ENCODE data around the gene HDAC6.

HDAC6 gene

DNA sequence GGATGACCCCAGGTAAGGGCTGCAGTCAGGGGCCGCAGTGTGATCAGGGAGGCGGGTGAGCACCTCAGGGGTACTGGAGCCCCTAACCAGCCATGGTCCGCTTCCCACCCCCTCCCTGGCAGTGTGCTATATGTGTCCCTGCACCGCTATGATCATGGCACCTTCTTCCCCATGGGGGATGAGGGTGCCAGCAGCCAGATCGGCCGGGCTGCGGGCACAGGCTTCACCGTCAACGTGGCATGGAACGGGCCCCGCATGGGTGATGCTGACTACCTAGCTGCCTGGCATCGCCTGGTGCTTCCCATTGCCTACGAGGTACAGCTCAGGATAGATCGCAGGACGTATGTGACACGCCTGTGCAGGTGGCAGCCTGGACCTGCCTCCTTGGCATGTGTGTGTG, 16.2 kb downstream of the HDAC6 start:
- TF ChIP-seq, protein P1, sequence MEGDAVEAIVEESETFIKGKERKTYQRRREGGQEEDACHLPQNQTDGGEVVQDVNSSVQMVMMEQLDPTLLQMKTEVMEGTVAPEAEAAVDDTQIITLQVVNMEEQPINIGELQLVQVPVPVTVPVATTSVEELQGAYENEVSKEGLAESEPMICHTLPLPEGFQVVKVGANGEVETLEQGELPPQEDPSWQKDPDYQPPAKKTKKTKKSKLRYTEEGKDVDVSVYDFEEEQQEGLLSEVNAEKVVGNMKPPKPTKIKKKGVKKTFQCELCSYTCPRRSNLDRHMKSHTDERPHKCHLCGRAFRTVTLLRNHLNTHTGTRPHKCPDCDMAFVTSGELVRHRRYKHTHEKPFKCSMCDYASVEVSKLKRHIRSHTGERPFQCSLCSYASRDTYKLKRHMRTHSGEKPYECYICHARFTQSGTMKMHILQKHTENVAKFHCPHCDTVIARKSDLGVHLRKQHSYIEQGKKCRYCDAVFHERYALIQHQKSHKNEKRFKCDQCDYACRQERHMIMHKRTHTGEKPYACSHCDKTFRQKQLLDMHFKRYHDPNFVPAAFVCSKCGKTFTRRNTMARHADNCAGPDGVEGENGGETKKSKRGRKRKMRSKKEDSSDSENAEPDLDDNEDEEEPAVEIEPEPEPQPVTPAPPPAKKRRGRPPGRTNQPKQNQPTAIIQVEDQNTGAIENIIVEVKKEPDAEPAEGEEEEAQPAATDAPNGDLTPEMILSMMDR (IDR thresholded peaks at IDR 0.05): no peak

DNA sequence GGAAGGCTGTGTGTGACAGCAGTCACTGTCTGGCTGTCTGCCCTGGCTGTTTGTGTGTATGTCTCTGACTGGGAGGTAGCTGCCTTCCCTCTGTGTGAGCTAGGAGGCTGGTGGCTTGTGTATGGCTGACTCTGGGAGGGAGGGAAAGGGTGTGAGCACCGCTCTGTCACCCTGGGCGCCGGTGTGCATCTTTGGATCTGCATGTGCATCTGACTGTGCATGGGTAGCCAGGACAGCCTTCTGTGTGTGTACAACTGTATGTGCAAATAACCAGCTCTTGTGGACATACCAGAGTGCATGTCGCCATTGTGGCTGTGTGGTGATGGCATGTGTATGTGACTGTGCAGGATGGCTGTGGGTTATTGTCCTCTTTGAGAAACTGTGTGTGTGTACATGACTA, 17.0 kb downstream of the HDAC6 start:
- TF ChIP-seq, protein P1 (IDR thresholded peaks at IDR 0.05): no peak

DNA sequence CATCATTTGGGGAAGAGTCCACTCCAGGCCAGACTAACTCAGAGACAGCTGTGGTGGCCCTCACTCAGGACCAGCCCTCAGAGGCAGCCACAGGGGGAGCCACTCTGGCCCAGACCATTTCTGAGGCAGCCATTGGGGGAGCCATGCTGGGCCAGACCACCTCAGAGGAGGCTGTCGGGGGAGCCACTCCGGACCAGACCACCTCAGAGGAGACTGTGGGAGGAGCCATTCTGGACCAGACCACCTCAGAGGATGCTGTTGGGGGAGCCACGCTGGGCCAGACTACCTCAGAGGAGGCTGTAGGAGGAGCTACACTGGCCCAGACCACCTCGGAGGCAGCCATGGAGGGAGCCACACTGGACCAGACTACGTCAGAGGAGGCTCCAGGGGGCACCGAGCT, 21.2 kb downstream of the HDAC6 start:
- TF ChIP-seq, protein P1 (IDR thresholded peaks at IDR 0.05): no peak

DNA sequence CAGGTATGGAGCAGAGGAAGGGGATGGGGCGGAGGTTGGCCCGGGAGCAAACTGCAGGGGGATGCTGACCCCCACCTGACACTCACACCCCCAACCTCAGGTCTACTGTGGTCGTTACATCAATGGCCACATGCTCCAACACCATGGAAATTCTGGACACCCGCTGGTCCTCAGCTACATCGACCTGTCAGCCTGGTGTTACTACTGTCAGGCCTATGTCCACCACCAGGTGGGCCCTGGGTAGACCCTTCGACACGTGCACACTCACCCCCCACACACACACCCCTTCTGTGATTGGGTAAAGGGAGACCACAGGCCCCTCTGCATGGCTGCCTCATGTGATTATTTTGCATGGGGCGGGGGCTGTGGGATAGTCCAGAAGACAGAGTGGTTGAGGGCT, 22.2 kb downstream of the HDAC6 start:
- TF ChIP-seq, protein P1 (IDR thresholded peaks at IDR 0.05): no peak

DNA sequence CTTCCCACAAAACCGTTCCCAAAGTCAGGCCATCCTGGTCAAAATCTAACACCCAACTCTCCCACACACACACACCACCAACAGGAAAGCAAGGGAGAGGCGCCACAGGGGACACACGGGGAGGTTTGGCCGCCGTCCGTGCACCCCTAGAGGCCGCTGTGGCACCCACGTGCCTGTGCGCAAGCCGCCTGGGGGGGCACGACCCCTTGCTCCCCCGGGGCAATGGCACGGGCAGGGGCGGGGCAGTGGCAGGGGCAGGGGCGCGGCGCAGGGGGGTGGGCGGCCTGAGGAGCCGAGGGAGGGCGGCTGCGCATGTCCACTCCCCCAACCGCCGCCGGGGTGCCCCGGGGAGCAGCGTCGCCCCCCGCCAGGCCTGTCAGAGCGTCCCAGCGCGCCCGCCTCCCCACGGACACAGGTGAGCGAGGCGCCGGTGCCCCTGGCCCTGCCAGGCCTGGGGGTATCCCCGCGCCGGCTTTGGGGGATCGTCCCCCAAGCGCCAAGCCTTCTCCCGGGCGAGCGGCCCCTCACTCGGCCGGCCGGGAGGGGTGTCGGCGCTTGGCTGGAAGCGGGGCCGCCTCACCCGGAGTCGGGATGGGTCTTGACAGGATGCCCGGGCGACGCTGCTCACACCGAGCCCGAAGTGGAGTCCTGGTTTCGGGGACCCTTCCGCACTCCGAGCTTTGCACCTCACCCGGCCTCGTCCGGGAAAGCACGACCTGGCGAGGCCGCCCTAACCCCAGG, 24.4 kb downstream of the HDAC6 start, which contains the start of gene ERAS:
Gene ERAS (plus strand): TSS at position 379 of the 741 bp plus-strand sequence. CDS start 2,611 bp downstream, outside the sequence.
- TF ChIP-seq, protein P1 (IDR thresholded peaks at IDR 0.05): no peak

DNA sequence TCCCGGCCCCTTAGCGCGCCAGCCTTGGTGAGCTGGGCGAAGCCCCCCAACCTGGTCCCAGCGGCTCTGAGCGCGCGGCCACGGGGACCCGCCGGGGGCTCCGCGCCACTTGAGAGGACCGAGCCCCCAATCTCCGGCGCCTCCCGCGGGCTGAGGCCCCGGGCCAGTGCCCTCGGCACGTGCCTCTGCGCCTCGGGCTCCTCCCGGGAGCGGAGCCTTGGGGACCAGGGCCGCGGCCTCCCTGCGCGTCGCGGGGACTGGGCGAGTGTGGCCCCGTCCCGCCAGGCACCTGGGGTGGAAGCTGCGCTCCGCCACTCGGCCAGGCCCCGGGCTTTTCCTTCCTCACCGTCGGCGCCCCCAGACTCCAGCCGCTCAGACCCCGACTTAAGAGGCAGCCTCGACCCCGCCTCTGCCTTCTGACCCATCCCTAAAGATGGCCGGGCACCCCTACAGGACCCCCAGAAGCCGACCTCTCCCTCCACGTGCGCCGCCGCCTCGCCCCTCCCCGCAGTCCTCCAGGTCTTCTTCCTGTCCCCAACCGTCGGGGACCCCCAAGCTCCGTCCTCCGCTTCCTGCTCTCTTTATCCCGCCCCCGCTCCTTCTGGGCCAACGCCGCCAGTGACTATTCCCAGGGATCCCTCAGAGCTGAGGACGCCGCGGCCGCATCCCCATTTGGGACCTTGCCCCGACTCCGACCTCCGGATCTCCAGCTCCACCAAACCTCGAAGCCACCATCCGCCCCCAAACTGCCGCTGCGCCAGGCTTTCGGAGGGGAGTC, 25.2 kb downstream of the HDAC6 start:
- TF ChIP-seq, protein P1 (IDR thresholded peaks at IDR 0.05): no peak

DNA sequence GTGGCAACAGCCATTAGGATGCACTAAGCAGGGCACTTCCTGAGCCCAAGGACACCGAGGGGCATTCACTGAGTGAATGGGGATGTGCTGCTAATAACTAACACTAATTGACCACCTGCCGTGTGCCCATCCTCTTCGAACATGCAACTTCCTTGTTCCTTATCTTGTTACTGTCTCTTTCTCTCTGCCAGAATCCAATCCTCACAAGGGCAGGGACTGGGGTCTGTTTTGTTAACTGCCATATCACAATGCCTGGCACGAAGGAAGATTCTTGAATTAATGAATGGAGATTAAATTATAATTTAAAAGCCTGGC, 25.7 kb downstream of the HDAC6 start:
- TF ChIP-seq, protein P1 (IDR thresholded peaks at IDR 0.05): no peak

Measured in LNCAP (cell line).